GM19467 (cell line): ENCODE results near the gene OR5AN1.
"Not testable (repeated sequence)": the region's sequence is repeated elsewhere in the genome, so short reads cannot be mapped to it uniquely, and the experiment has no call there.

ENCODE experiments used
- ATAC-seq: cut with Tn5 transposase; IDR thresholded peaks from one replicate; pipeline ENCODE4 v1.9.1; 2021; ENCODE audit warnings: mild to moderate bottlenecking, moderate library complexity; ENCODE audit not compliant: unreplicated experiment

The OR5AN1 gene, protein sequence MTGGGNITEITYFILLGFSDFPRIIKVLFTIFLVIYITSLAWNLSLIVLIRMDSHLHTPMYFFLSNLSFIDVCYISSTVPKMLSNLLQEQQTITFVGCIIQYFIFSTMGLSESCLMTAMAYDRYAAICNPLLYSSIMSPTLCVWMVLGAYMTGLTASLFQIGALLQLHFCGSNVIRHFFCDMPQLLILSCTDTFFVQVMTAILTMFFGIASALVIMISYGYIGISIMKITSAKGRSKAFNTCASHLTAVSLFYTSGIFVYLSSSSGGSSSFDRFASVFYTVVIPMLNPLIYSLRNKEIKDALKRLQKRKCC

DNA sequence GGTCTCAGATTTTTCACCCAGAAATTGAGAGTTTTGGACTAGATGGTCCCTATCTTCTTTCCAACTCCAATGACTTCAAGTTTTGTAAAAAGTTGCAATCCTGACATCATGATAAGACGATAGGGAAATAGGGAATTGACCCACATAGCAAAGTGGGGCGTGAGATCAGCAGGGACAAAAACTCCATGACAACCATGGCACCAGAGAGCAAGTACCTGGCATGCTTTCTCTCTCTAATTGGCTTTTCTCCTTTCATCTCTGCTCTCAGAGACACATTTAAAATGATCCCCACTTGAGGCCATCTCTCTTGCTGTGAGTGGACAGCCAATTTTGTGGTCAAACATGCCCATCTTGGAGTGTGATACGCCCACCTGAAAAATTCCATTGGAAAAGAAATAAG, at the start of gene OR5AN1:
Gene OR5AN1 (plus strand): TSS at position 301 of the 400 bp plus-strand sequence. CDS start 5,564 bp downstream, outside the sequence.
- ATAC-seq, result no peak

- no peak for ATAC-seq
Measured at GRCh38 chr11:59335001-59335400, 23.7 kb upstream of the OR5AN1 start.

- ATAC-seq, result no peak
Measured at GRCh38 chr11:59336176-59336575, 22.5 kb upstream of the OR5AN1 start.

GRCh38 chr11:59336931-59337330, 21.8 kb upstream of the OR5AN1 start:
- ATAC-seq, result no peak

- not testable (repeated sequence) for ATAC-seq
Measured at GRCh38 chr11:59349657-59350056, 9.0 kb upstream of the OR5AN1 start.

DNA sequence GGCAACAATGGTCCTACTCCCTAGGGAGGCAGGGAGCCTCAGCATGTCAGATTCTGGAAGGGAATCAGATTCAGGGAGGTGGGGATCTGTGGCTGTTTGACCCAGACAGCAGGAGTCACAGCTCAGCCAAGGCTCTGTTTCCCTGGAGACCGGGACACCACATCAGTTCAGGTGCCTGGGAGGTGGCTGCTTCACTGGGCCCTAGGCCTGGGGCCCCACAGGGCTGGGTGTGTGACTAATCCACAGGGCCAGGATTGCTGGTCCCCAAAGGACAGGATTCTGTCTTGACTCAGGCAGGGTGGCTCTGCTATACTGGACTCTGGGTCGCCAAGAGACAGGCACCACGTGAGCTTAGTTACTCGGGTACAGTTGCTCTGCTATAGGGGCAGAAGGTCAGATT, 3.5 kb upstream of the OR5AN1 start:
- no peak for ATAC-seq

DNA sequence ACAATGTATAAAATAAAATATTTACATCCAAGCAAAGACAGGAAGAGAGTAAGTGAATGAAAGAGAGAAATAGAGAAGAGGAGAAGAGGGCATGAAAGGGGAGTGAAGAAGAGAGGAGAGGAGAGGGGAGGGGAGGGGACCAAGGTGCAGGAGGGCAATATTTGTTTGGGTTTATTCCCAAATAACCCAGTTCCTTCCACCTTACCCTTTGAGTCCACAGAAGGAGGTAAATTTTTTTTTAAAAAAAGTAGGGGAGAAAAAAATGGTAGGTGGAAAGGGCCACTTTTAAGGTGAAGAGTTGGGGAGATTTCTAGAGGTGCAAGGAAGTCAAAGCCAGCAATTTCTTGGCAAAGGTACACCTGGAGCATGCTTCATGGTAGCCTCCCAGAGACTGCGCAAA, 2.1 kb upstream of the OR5AN1 start:
- ATAC-seq, result no peak

GRCh38 chr11:59358020-59358419, 675 bp upstream of the OR5AN1 start:
- no peak for ATAC-seq

DNA sequence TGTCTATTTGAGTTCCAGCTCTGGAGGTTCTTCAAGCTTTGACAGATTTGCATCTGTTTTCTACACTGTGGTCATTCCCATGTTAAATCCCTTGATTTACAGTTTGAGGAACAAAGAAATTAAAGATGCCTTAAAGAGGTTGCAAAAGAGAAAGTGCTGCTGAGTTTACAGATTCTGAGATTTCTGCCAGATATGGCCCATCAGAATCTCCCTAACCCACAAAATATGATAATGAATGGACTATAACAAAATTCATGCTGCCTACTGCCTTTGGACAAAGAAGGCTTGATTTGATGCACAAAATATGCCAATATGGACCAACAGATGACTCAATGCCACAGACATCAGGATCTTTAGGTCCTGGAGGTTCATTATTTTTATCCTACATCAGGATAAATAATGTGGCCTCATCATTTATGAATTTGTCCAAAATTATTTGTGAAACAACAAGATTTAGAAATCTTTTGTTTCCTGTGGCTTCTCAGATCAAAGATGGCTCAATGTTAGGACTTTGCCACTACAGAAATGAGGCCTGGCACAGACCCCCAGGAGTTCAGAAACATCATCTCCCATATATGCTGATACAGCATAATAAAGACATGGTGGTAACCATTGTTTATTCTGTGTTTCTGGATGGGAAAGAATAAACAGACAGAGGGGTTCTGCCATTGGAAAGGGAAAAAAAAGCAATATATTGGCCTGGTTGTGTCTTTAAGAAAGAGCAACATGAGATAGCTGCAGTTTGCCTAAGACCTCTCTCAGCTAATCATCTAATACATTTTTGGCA, 6.7 kb downstream of the OR5AN1 start:
- no peak for ATAC-seq

GRCh38 chr11:59368238-59369022, 9.7 kb downstream of the OR5AN1 start:
- ATAC-seq, result no peak

DNA sequence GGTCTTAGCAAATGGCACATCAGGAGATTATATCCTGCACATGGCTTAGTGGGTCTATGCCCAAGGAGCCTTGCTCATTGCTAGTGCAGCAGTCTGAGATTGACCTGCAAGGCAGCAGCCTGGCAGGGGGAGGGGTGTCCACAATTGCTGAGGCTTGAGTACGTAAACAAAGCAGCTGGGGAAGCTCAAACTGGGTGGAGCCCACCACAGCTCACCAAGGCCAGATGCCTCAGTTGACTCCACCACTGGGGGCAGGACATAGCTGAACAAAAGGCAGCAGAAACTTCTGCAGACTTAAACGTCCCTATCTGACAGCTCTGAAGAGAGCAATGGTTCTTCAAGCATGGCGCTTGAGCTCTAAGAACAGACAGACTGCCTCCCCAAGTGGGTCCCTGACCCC, 13.6 kb downstream of the OR5AN1 start:
- ATAC-seq, result not testable (repeated sequence)

DNA sequence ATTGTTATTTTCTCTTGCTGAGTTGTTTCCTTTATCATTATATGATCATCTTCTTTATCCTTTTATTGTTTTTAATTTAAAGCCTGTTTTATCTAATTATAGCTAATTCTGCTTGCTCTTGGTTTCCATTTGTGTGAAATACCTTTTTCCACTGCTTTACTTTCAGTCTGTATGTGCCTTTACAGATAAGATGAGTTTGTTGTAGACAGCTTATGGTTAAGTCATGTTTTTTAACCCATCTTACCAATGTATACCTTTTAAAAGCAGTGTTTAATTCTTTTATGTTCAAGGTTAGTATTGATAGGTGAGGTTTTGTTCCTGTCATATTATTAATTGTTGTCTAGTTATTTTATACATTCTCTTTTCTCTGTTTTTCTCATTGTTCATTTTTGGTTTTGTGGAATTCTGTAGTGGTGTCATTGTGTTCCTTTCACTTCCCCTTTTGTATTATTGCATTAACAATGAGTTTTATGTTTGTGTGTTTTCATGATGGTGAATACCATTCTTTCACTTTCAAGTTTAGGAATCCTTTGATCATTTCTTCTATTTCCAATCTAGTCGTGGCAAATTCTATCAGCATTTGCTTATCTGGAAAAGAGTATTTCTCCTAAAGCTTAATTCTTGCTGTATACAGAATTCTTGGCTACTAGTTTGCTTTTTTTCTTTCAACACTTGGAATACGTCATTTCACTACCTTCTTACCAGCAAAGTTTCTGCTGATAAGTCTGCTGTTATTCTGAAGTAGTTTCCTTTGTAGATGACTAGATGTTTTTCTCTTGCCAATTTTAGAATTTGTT, 21.8 kb downstream of the OR5AN1 start:
- peak; percentile 78 for ATAC-seq

GRCh38 chr11:59394186-59394585, 35.5 kb downstream of the OR5AN1 start:
- ATAC-seq, result no peak

- no peak for ATAC-seq
Measured at GRCh38 chr11:59400461-59401261, 42.0 kb downstream of the OR5AN1 start.

- ATAC-seq, result no peak
Measured at GRCh38 chr11:59401262-59401552, 42.5 kb downstream of the OR5AN1 start.

DNA sequence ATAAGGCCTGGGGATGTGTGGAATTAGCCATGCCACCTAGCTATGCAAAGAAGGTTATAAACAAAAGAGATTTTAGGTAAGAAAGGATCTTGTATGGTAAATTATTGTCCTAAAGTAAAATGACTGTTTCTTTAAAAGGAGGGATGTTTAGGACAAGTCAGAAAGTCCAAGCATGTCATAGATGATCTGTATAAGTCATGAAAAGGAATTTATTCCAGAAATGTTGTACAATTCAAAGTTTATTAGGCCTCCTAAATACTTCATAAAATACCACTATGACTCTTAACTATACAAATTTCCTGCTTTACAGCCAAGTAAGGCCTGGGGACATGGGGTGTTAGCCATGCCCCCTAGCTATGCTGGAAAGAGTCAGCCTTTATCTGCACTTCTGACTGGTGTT, 44.9 kb downstream of the OR5AN1 start:
- ATAC-seq, result no peak

DNA sequence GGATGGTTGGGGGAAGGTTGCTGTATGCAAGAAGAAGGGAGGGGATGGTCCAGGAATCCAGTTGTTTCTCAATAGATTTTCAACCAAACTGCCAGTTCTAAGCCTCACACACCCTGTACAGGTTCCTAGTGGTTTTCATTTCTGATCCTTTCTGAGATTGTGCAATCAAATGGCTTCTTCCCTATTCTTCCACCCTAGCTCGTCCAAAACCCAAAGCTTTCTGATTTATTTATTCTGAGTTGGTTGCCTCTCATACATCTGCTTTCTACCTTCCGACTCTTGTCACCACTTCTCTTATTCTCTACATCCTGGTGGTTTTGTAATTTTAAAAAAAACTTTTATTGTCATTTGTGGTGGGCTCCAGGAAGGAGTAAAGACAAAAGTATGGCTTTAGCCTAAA, 55.0 kb downstream of the OR5AN1 start:
- ATAC-seq, result no peak

- no peak for ATAC-seq
Measured at GRCh38 chr11:59415111-59415510, 56.4 kb downstream of the OR5AN1 start.

DNA sequence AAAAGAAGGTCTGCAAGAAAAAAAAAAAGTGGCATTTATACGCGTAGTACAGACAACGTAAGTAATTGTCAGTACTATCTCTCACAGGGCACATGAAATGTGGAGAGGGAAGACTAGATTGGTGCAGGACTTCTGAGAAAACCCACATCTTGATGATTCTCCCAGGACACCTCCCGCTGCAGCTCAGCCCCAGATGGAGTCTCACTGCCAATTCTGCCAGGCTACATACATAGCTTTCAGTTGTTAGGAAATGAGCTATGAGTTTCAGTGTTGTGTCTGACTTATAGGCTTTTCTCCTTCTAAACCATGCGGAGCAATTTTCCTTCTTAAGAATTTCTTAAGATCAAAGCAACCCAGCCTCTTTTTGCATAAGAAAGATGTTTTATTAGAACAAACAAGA, 57.9 kb downstream of the OR5AN1 start:
- no peak for ATAC-seq

GRCh38 chr11:59417023-59417422, 58.3 kb downstream of the OR5AN1 start:
- ATAC-seq, result no peak
